WTC11 (cell line): ENCODE data around the gene SLC35G2. TPM values are rescaled to one million over a fixed set of nuclear protein-coding genes. Genes with fewer than 3 reads are reported as not detected.

Experiments used
- ATAC-seq: fragments of 200-7000 bp; cut with Tn5 transposase; 2 replicates; pipeline ENCODE4 v1.10.0; 2021; ENCODE audit warnings: mild to moderate bottlenecking, moderate library complexity
- CTCF ChIA-PET: fragments of 300-600 bp; sonication (Branson Sonifier 250); formaldehyde crosslinking; loops from one replicate; lab custom pipeline; 2021; ENCODE audit warnings: antibody characterized with exemption; lab: Charles Lee
- POLR2A ChIA-PET: fragments of 350-600 bp; sonication (Branson Sonifier 250); formaldehyde crosslinking; loops from one replicate; lab custom pipeline; 2021; ENCODE audit warnings: antibody characterized with exemption; lab: Charles Lee
- DNase-seq: peaks from one replicate; pipeline ENCODE4 v3.0.0; 2021; ENCODE audit warnings: low spot score
- H3K27ac Mint-ChIP-seq: 2 replicates; pipeline ENCODE4 v1.8.0; 2021; ENCODE audit warnings: mixed read lengths
- H3K27me3 Mint-ChIP-seq: 2 replicates; pipeline ENCODE4 v1.8.0; 2021; ENCODE audit warnings: low read depth, mild to moderate bottlenecking, moderate library complexity, mixed read lengths
- H3K36me3 Mint-ChIP-seq: 2 replicates; pipeline ENCODE4 v1.8.0; 2021; ENCODE audit warnings: mixed read lengths
- H3K4me1 Mint-ChIP-seq: 2 replicates; pipeline ENCODE4 v1.8.0; 2022; ENCODE audit warnings: mixed read lengths
- H3K4me3 Mint-ChIP-seq: 2 replicates; pipeline ENCODE4 v1.8.0; 2021; ENCODE audit warnings: mild to moderate bottlenecking, moderate library complexity, mixed read lengths
- H3K9me3 Mint-ChIP-seq: 2 replicates; pipeline ENCODE4 v1.8.0; 2021; ENCODE audit warnings: mixed read lengths
- MYBL2 ChIP-seq: sonication (generic); formaldehyde crosslinking; IDR thresholded peaks from 2 replicates; pipeline ENCODE4 v1.8.1; 2023; ENCODE audit warnings: mild to moderate bottlenecking, moderate library complexity, missing genetic modification reagents
- SMAD3 ChIP-seq: sonication (generic); formaldehyde crosslinking; IDR thresholded peaks from 2 replicates; pipeline ENCODE4 v1.8.0; 2022; ENCODE audit warnings: missing genetic modification reagents, mild to moderate bottlenecking, borderline replicate concordance
- SOX15 ChIP-seq: fragments of 250-450 bp; sonication (Bioruptor Pico); IDR thresholded peaks from 2 replicates; pipeline ENCODE4 v1.9.0; 2021; ENCODE audit warnings: mild to moderate bottlenecking
- TCF7 ChIP-seq: sonication (generic); formaldehyde crosslinking; IDR thresholded peaks from 2 replicates; pipeline ENCODE4 v1.8.0; 2022; ENCODE audit warnings: mild to moderate bottlenecking, low read depth, missing genetic modification reagents, moderate library complexity
- ZBTB21 ChIP-seq: sonication (generic); formaldehyde crosslinking; IDR thresholded peaks from 2 replicates; pipeline ENCODE4 v1.8.1; 2023; ENCODE audit warnings: mild to moderate bottlenecking, missing genetic modification reagents, borderline replicate concordance
- ZNF138 ChIP-seq: sonication (generic); formaldehyde crosslinking; conservative IDR thresholded peaks from 2 replicates; pipeline ENCODE4 v1.8.1; 2022; ENCODE audit warnings: mild to moderate bottlenecking, moderate library complexity, missing genetic modification reagents
- total RNA-seq: library from RNA; stranded (reverse); gene quantifications from 3 replicates; pipeline ENCODE4 v1.2.3, GENCODE V29; 2021
- TF ChIP-seq, protein P1 (sequence below): sonication (generic); formaldehyde crosslinking; IDR thresholded peaks from 2 replicates; pipeline ENCODE4 v1.8.0; 2022; ENCODE audit warnings: missing genetic modification reagents
- TF ChIP-seq, protein P2 (sequence below): sonication (generic); formaldehyde crosslinking; IDR thresholded peaks from 2 replicates; pipeline ENCODE4 v1.8.0; 2022; ENCODE audit warnings: mild to moderate bottlenecking, missing genetic modification reagents
- TF ChIP-seq, protein P3 (sequence below): sonication (generic); formaldehyde crosslinking; IDR thresholded peaks from 2 replicates; pipeline ENCODE4 v1.8.1; 2022; ENCODE audit warnings: low read depth, mild to moderate bottlenecking, moderate library complexity, missing genetic modification reagents, borderline replicate concordance
- TF ChIP-seq, protein P4 (sequence below): sonication (generic); formaldehyde crosslinking; IDR thresholded peaks from 2 replicates; pipeline ENCODE4 v1.8.1; 2023; ENCODE audit warnings: mild to moderate bottlenecking, missing genetic modification reagents
- TF ChIP-seq, protein P5 (sequence below): sonication (generic); formaldehyde crosslinking; conservative IDR thresholded peaks from 2 replicates; pipeline ENCODE4 v1.8.1; 2022; ENCODE audit warnings: mild to moderate bottlenecking, missing genetic modification reagents
- TF ChIP-seq, protein P6 (sequence below): fragments of 250-450 bp; sonication (Bioruptor Pico); IDR thresholded peaks from 2 replicates; pipeline ENCODE4 v1.9.0; 2021; ENCODE audit warnings: mild to moderate bottlenecking

The SLC35G2 gene
- total RNA-seq, 1 experiment from 2014 or later: 3.6 TPM

DNA sequence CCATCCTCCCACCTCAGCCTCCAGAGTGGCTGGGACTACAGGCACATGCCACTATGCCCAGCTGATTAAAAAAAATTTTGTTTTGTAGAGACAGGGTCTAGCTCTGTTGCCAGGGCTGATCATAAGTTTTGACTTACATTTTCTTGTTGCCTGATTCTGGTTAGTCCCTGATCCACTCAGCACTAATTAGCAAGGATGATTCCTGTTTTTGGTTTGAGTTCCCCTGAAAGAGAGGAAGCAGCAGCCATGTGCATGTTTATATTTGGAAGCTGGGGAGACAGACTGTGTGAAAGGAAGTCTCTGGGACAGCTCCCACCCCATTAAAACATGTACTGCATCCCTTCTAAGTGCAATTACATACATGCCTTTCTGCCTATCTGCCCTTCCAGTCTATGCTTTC, 39.5 kb downstream of the SLC35G2 start (continued):
- no peak for TF ChIP-seq SOX15 (CRISPR knock-in tag)
- TF ChIP-seq, protein P1, sequence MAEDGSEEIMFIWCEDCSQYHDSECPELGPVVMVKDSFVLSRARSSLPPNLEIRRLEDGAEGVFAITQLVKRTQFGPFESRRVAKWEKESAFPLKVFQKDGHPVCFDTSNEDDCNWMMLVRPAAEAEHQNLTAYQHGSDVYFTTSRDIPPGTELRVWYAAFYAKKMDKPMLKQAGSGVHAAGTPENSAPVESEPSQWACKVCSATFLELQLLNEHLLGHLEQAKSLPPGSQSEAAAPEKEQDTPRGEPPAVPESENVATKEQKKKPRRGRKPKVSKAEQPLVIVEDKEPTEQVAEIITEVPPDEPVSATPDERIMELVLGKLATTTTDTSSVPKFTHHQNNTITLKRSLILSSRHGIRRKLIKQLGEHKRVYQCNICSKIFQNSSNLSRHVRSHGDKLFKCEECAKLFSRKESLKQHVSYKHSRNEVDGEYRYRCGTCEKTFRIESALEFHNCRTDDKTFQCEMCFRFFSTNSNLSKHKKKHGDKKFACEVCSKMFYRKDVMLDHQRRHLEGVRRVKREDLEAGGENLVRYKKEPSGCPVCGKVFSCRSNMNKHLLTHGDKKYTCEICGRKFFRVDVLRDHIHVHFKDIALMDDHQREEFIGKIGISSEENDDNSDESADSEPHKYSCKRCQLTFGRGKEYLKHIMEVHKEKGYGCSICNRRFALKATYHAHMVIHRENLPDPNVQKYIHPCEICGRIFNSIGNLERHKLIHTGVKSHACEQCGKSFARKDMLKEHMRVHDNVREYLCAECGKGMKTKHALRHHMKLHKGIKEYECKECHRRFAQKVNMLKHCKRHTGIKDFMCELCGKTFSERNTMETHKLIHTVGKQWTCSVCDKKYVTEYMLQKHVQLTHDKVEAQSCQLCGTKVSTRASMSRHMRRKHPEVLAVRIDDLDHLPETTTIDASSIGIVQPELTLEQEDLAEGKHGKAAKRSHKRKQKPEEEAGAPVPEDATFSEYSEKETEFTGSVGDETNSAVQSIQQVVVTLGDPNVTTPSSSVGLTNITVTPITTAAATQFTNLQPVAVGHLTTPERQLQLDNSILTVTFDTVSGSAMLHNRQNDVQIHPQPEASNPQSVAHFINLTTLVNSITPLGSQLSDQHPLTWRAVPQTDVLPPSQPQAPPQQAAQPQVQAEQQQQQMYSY (CRISPR knock-in tag): no peak
- TF ChIP-seq, protein P2, sequence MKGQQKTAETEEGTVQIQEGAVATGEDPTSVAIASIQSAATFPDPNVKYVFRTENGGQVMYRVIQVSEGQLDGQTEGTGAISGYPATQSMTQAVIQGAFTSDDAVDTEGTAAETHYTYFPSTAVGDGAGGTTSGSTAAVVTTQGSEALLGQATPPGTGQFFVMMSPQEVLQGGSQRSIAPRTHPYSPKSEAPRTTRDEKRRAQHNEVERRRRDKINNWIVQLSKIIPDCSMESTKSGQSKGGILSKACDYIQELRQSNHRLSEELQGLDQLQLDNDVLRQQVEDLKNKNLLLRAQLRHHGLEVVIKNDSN (CRISPR knock-in tag): no peak

DNA sequence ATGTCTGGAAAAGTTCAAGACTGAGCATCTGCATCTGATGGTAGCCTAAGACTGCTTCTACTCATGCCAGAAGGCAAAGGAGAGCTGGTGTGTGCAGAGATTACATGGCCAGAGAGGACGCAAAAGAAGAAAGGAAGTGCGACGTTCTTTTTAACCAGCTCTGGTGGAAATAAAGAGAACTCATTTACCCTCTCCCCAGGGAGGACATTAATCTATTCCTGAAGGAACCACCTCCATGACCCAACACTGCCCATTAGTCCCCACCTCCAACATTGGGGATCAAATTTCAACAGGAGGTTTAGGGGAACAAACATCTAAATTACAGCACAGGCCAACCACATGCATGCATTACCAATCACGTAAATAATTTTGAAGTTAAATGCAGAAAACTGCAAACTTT, 41.6 kb downstream of the SLC35G2 start:
- DNase-seq: no peak
- Mint-ChIP-seq H3K36me3 (peaks cover 4% of the 10 kb centered on the region; the same call in 1 of the 2 replicates), H3K4me3 (peak overlapping the region; percentile 94), H3K27ac (peak overlapping the region; percentile 94), H3K9me3 (no peaks in the 10 kb centered on the region), H3K27me3 (no peaks in the 10 kb centered on the region), H3K4me1 (peaks cover 52% of the 10 kb centered on the region)
- ChIA-PET CTCF (interaction anchor here (0.8 to 4.2 kb wide), 5 partner anchors 21 to 262 kb away, joined by 3 to 29 read pairs (median 3); partner anchors contain the start of gene STAG1), POLR2A (interaction anchor here (2.2 to 2.8 kb wide), 2 partner anchors 97 to 108 kb away, joined by 16 to 19 read pairs; partner anchors contain the start of genes IL20RB and STAG1)
- ATAC-seq: peak; percentile 12
- TF ChIP-seq, protein P3, sequence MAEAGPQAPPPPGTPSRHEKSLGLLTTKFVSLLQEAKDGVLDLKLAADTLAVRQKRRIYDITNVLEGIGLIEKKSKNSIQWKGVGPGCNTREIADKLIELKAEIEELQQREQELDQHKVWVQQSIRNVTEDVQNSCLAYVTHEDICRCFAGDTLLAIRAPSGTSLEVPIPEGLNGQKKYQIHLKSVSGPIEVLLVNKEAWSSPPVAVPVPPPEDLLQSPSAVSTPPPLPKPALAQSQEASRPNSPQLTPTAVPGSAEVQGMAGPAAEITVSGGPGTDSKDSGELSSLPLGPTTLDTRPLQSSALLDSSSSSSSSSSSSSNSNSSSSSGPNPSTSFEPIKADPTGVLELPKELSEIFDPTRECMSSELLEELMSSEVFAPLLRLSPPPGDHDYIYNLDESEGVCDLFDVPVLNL (CRISPR knock-in tag): no peak
- TF ChIP-seq SMAD3 (CRISPR knock-in tag) (no peak), MYBL2 (no peak), TCF7 (no peak), ZBTB21 (0 out of 2 replicates have a peak, but pooled peaks have one; percentile 31), ZNF138 (CRISPR knock-in tag) (no peak)
- TF ChIP-seq, protein P4, sequence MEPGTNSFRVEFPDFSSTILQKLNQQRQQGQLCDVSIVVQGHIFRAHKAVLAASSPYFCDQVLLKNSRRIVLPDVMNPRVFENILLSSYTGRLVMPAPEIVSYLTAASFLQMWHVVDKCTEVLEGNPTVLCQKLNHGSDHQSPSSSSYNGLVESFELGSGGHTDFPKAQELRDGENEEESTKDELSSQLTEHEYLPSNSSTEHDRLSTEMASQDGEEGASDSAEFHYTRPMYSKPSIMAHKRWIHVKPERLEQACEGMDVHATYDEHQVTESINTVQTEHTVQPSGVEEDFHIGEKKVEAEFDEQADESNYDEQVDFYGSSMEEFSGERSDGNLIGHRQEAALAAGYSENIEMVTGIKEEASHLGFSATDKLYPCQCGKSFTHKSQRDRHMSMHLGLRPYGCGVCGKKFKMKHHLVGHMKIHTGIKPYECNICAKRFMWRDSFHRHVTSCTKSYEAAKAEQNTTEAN: no peak
- TF ChIP-seq, protein P5, sequence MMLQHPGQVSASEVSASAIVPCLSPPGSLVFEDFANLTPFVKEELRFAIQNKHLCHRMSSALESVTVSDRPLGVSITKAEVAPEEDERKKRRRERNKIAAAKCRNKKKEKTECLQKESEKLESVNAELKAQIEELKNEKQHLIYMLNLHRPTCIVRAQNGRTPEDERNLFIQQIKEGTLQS (CRISPR knock-in tag): no peak
- TF ChIP-seq, protein P6, sequence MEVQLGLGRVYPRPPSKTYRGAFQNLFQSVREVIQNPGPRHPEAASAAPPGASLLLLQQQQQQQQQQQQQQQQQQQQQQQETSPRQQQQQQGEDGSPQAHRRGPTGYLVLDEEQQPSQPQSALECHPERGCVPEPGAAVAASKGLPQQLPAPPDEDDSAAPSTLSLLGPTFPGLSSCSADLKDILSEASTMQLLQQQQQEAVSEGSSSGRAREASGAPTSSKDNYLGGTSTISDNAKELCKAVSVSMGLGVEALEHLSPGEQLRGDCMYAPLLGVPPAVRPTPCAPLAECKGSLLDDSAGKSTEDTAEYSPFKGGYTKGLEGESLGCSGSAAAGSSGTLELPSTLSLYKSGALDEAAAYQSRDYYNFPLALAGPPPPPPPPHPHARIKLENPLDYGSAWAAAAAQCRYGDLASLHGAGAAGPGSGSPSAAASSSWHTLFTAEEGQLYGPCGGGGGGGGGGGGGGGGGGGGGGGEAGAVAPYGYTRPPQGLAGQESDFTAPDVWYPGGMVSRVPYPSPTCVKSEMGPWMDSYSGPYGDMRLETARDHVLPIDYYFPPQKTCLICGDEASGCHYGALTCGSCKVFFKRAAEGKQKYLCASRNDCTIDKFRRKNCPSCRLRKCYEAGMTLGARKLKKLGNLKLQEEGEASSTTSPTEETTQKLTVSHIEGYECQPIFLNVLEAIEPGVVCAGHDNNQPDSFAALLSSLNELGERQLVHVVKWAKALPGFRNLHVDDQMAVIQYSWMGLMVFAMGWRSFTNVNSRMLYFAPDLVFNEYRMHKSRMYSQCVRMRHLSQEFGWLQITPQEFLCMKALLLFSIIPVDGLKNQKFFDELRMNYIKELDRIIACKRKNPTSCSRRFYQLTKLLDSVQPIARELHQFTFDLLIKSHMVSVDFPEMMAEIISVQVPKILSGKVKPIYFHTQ (CRISPR knock-in tag): no peak
